ENCODE results near the gene ZNF17.

ZNF17 gene

DNA sequence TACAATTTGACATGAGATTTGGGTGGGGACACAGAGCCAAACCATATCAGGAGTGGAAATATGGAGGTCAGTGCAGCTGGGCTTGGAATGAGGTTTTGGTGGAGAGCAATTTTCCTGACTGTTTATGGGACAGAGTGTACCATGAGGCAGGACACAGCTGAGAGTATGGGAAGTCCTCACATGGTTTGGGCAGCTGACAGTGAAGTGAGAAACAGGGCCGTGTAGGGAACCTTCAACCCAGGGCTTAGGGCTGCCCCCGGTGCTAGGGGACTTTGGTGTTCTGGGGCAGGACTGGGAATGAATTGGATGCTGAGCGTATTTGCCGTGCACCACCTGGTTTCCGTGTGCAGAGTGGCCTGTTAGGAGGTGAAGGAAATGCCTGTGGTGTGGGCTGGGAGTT is 15.3 kb upstream of the ZNF17 start:
- TF ChIP-seq, protein P1, sequence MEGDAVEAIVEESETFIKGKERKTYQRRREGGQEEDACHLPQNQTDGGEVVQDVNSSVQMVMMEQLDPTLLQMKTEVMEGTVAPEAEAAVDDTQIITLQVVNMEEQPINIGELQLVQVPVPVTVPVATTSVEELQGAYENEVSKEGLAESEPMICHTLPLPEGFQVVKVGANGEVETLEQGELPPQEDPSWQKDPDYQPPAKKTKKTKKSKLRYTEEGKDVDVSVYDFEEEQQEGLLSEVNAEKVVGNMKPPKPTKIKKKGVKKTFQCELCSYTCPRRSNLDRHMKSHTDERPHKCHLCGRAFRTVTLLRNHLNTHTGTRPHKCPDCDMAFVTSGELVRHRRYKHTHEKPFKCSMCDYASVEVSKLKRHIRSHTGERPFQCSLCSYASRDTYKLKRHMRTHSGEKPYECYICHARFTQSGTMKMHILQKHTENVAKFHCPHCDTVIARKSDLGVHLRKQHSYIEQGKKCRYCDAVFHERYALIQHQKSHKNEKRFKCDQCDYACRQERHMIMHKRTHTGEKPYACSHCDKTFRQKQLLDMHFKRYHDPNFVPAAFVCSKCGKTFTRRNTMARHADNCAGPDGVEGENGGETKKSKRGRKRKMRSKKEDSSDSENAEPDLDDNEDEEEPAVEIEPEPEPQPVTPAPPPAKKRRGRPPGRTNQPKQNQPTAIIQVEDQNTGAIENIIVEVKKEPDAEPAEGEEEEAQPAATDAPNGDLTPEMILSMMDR (conservative IDR thresholded peaks at IDR 0.05; ENCODE audit: low read depth, low read length), result no peak
- DNase-seq (ENCODE audit: low read depth), result no peak
- no peak overlapping the region for H3K4me3 ChIP-seq (ENCODE audit: low read length)

DNA sequence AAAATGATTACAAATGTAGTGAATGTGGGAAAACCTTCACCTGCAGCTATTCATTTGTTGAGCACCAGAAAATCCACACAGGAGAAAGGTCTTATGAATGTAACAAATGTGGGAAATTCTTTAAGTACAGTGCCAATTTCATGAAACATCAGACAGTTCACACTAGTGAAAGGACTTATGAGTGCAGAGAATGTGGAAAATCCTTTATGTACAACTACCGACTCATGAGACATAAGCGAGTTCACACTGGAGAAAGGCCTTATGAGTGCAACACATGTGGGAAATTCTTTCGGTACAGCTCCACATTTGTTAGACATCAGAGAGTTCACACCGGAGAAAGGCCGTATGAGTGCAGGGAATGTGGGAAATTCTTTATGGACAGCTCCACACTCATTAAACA is 12.1 kb upstream of the ZNF17 start:
- TF ChIP-seq, protein P1 (conservative IDR thresholded peaks at IDR 0.05; ENCODE audit: low read depth, low read length), result no peak
- no peak for DNase-seq (ENCODE audit: low read depth)
- no peak overlapping the region for H3K4me3 ChIP-seq (ENCODE audit: low read length)

DNA sequence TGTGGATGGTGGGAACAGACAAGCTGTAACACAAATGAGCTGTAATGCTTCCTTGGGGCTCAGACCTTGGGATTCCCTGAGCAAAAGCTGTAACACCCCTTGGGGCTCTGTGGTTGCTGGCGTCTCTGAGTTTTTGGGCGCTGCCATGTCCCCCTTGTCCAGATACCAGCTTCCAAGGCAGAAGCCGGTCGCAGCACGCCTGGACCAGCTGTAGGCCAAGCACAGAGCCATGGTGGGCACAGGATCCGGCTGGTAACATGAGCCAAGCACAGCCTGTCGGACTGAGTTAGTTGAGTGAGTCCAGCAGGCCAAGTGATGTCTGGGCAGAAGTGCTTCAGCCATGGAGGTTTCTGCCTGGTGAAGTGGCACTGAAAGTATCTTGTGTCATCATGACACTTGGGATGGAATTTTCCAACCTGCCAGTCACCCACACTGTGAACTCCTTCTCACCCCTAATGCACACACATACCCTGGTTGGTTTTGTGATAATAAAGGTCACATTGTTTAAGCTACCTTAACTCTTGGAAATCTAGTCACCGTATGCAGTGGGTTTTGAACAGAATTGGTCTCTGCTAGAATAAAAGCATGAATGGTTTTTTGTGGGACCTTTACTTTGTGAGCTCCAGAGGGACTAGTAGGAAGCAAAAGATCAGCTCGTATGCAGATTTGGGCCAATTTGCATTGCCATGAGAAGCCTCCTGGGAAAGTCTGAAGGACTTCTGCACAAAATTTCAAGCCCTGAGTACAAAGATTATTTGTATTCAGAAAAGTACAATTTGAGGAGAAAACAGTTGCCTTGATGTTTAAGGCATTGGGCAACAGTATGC is 7.0 kb upstream of the ZNF17 start:
- DNase-seq (ENCODE audit: low read depth), result no peak
- no peak overlapping the region for H3K4me3 ChIP-seq (ENCODE audit: low read length)
- TF ChIP-seq, protein P1 (conservative IDR thresholded peaks at IDR 0.05; ENCODE audit: low read depth, low read length), result no peak

DNA sequence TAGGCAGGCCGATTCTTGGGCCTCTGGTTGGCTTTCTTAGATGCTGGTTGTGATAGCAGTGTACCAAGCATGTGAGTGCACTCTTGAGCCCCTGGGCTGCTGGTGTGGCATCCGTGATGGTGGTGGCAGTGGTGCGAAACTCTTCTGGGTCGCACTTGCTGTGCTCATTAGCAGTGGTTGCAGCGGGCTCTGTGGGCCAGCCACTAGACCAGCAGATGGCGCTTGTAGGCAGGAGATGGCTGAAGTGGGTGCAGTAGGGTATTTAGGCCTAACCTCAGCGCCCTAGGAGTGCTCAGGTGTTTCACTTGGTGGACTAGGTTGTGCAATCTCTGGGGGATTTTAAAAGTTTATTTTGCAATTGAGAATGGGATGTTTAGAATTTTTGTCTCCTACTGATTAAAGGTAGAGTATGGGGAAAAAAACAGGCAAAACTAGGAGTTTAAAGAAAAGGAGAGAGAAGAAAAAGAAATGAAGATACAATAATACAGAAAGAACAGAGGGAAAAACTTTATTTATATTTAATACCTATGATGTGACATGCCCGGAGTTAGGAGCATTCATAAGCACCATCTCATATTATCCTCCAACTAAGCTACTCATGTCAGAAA is 4.3 kb upstream of the ZNF17 start:
- TF ChIP-seq, protein P1 (conservative IDR thresholded peaks at IDR 0.05; ENCODE audit: low read depth, low read length), result peak; percentile 67
- no peak overlapping the region for H3K4me3 ChIP-seq (ENCODE audit: low read length)
- DNase-seq (ENCODE audit: low read depth), result no peak

DNA sequence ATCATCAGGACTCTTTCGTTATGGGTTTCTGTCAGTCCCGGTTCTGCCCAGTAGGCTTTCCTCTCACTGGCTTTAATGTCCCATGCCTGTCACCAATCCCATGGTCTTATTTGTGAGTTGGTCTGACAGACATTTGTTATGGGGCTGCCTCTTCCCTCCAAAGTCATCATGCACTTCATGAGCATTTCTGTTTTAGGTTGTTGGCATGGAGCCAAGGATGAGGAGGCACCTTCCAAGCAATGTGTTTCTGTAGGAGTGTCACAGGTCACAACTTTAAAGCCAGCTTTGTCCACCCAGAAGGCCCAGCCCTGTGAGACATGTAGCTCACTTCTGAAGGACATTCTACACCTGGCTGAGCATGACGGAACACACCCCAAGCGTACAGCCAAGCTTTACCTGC is 8.5 kb downstream of the ZNF17 start:
- TF ChIP-seq, protein P1 (conservative IDR thresholded peaks at IDR 0.05; ENCODE audit: low read depth, low read length), result no peak
- DNase-seq (ENCODE audit: low read depth), result no peak
- H3K4me3 ChIP-seq (ENCODE audit: low read length), result no peak overlapping the region

DNA sequence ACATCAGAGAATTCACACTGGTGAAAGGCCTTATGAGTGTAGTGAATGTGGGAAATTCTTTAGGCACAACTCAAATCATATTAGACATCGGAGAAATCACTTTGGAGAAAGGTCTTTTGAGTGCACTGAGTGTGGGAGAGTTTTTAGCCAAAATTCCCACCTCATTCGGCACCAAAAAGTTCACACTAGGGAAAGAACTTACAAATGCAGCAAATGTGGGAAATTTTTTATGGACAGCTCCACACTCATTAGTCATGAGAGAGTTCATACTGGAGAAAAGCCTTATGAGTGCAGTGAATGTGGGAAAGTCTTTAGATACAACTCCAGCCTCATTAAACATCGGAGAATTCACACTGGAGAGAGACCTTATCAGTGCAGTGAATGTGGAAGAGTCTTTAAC is 10.1 kb downstream of the ZNF17 start:
- DNase-seq (ENCODE audit: low read depth), result no peak
- no peak overlapping the region for H3K4me3 ChIP-seq (ENCODE audit: low read length)
- TF ChIP-seq, protein P1 (conservative IDR thresholded peaks at IDR 0.05; ENCODE audit: low read depth, low read length), result no peak

Data from retinal pigment epithelial cell (primary cell).